Fibroblast of upper back skin (primary cell): ENCODE results near the gene IL21.
"Not testable (repeated sequence)": the region's sequence is repeated elsewhere in the genome, so short reads cannot be mapped to it uniquely, and the experiment has no call there.

ENCODE experiments used
- DNase-seq: peaks from one replicate; pipeline ENCODE4 v3.0.0-alpha.2; 2013

The IL21 gene

GRCh38 chr4:122577189-122577553 is 43.7 kb downstream of the IL21 start:
- no peak for DNase-seq

- peak; percentile 59 for DNase-seq
Observed at GRCh38 chr4:122576261-122577188, 44.3 kb downstream of the IL21 start.

- not testable (repeated sequence) for DNase-seq
Observed at GRCh38 chr4:122574347-122574746, 46.5 kb downstream of the IL21 start.

- no peak for DNase-seq
Observed at GRCh38 chr4:122562449-122562848, 58.4 kb downstream of the IL21 start.
